Rectal smooth muscle tissue (tissue), 1 donor: Measurements from ENCODE around the gene STRA8.

ENCODE experiments used
- H3K27ac ChIP-seq: one replicate; pipeline ENCODE4 v1.7.0; 2013; ENCODE audit warnings: low read depth, low read length, inconsistent platforms
- H3K27me3 ChIP-seq: one replicate; pipeline ENCODE4 v1.7.0; 2013; ENCODE audit warnings: low read length; ENCODE audit not compliant: control insufficient read depth, insufficient read depth
- H3K36me3 ChIP-seq: one replicate; pipeline ENCODE4 v1.7.0; 2013; ENCODE audit warnings: low read length; ENCODE audit not compliant: control insufficient read depth, insufficient read depth
- H3K4me1 ChIP-seq: one replicate; pipeline ENCODE4 v1.7.0; 2013; ENCODE audit warnings: low read length; ENCODE audit not compliant: control insufficient read depth, insufficient read depth
- H3K4me3 ChIP-seq: one replicate; pipeline ENCODE4 v1.7.0; 2013; ENCODE audit warnings: low read length
- H3K9ac ChIP-seq: one replicate; pipeline ENCODE4 v1.7.0; 2013; ENCODE audit warnings: low read length

The STRA8 gene

DNA sequence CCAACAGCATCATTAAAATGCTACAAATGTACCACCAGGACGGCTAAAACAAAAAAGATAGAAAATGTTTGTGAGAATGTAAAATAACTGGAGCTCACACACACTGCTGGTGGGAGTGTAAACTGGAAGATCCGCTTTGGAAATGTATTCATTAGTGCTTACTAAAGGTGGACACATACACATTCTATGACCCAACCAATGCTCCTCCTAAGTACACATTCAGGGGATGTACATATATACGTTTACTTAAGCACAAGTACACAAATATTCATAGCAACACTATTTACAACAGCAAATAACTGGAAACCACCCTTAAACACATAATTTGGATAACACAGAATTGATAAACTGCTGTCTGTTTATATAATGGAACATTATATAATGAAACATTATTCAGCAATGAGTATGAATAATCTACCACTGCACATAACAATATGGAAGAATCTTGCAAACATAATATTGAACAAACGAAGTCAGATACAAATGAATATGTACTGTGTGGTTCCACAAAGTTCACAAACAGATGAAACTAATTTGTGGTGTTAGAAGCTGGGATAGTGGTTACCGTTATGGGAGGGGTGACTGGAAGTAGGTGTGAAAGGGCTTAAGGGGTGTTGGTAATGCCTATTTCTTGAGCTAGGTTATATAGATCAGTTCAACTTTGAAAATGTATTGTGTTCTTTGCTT is 52.1 kb downstream of the STRA8 start:
- H3K36me3 ChIP-seq: no peaks in the 10 kb centered on the region
- no peak overlapping the region for H3K9ac ChIP-seq
- peaks cover 3% of the 10 kb centered on the region for H3K4me1 ChIP-seq
- no peaks in the 10 kb centered on the region for H3K27me3 ChIP-seq
- H3K4me3 ChIP-seq: no peak overlapping the region
- no peak overlapping the region for H3K27ac ChIP-seq

DNA sequence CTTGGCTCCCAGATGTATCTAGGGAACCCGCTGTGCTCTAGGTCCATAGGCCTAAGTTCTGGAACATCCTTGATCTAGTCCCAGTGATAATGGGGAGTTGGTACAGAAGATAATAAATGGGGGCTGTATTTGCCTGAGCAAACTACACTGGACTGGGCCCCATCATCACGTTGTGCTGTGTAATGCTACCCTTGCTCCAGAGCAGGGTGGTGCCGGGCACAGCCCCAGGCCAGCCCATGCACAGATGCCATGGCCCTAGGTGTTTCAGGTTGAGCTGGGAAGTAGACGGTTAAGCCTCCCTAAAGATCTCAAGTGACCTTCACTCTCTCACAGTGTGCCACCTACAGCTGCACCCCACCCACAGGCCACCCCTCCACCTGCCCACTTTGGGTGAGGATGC is 53.2 kb downstream of the STRA8 start:
- Histone ChIP-seq H3K4me3 (no peak overlapping the region), H3K27ac (no peak overlapping the region), H3K27me3 (no peaks in the 10 kb centered on the region), H3K4me1 (no peaks in the 10 kb centered on the region), H3K9ac (no peak overlapping the region), H3K36me3 (no peaks in the 10 kb centered on the region)

DNA sequence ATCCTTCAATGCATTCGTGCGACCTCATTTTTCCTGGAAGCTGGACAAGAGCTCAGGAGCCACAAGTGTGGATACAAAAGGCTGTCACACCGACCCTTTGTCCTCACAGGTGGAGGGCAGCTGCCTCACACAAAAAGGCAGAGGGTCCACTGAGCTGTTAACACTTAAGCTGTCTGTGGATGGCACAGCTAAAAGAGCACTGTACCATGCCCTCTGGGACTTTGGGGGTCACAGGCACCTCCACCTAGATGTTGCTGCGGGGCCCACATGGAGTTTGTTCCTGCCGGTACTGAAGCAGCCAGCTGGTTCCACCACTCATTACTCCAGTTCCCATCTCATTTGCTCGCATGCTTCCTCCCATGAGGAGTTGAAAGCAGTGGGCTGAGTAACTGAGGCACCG is 57.0 kb downstream of the STRA8 start:
- Histone ChIP-seq H3K27ac (no peak overlapping the region), H3K36me3 (no peaks in the 10 kb centered on the region), H3K9ac (no peak overlapping the region), H3K4me1 (no peaks in the 10 kb centered on the region), H3K27me3 (no peaks in the 10 kb centered on the region), H3K4me3 (no peak overlapping the region)

DNA sequence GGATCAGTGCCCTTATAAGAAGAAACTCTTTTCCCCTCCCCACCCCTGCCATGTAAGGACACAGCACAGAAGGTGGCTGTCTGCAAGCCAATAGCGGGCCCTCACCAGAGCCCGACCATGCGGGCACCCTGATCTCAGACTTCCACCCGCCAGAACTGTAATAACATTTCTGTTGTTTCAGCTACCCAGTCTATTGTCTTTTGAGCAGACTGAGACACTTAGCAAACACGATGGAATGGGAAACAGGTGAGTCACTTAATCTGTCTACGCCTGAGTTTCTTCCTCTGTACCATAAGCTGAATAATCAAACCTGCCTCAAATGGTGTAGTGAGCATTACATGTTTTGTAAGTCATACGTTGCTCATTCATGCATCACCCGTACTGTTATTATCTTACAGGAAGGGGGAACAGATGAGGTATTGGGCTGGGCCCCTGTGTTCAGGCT is 58.2 kb downstream of the STRA8 start:
- Histone ChIP-seq H3K9ac (no peak overlapping the region), H3K4me1 (no peaks in the 10 kb centered on the region), H3K27me3 (no peaks in the 10 kb centered on the region), H3K27ac (no peak overlapping the region), H3K4me3 (no peak overlapping the region), H3K36me3 (no peaks in the 10 kb centered on the region)

DNA sequence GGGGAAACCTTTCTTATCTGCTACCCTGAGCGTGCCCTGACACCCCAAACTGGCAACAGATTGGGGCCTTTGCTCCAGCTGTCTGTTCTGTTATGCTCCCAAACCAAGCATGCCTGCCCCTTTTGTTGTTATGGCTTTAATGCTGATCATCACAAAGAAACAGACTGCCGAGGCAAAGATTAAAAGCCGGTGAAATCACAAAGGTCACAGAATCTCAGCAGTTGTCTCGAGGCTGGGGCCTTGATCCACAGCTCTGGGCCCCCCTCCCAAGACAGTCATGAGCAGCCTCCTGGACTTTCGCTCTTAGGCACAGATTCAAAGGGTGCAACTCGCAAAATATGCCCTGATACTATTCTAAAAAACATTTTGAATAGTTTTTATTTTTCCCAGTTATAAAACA is 65.6 kb downstream of the STRA8 start:
- Histone ChIP-seq H3K36me3 (no peaks in the 10 kb centered on the region), H3K27ac (no peak overlapping the region), H3K9ac (no peak overlapping the region), H3K4me1 (no peaks in the 10 kb centered on the region), H3K4me3 (no peak overlapping the region), H3K27me3 (no peaks in the 10 kb centered on the region)

DNA sequence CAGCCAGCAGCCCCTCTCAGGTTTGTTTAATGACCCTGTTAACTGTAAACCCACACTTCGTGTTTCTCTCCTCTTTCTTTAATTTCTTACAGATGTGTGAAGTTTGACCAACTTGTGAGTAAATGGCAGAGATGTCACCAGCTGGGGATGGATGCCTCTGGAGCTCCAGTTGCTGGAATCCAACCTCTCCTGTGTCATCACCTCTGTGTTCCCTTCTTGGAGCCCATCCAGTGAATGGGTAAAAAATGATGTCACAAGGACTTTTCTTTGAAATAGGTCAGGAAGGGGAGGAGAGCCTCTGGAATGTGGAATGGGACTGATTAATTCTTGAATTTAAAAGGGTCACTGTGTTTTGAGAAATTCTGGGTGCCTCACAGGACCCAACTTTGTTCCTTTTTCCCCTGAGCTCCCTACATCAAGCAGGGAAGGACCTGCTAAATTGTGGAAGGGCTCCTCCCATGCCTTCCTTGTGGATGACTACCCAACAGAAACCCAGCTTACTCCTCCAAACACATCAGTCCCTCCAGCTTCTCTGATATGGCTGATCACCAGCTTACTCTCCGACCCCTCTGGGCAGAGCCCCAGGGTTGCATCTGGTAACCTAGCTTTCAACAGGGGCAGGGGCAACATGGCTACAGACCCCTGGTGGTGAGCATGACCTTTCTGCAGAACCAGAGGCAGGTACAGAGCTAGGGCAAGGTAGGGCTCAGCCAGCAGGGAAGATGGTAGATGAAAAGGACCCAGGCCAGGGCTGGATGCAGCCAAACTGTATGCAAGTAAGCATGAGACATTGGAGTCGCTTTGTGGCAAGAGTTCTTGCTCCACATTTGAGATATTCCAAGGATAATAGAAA is 67.5 kb downstream of the STRA8 start:
- no peaks in the 10 kb centered on the region for H3K27me3 ChIP-seq
- H3K27ac ChIP-seq: no peak overlapping the region
- H3K9ac ChIP-seq: no peak overlapping the region
- no peaks in the 10 kb centered on the region for H3K36me3 ChIP-seq
- H3K4me3 ChIP-seq: no peak overlapping the region
- no peaks in the 10 kb centered on the region for H3K4me1 ChIP-seq
